ENCODE results near the gene HEXB. TPM values are rescaled to one million over a fixed set of nuclear protein-coding genes. Genes with fewer than 3 reads are reported as not detected.
"Not testable (repeated sequence)": the region's sequence is repeated elsewhere in the genome, so short reads cannot be mapped to it uniquely, and the experiment has no call there.

The HEXB gene
- total RNA-seq, 2 donors from 2014 or later: 44.5 to 45.8 TPM

- Mint-ChIP-seq H3K9me3 (no peaks in the 10 kb centered on the region), H3K27me3 (ENCODE audit: low read depth) (peaks cover 10% of the 10 kb centered on the region), H3K4me3 (no peak overlapping the region), H3K36me3 (ENCODE audit: insufficient read depth in 2 of 2) (no peaks in the 10 kb centered on the region), H3K27ac (no peak overlapping the region), H3K4me1 (ENCODE audit: low read depth) (no peaks in the 10 kb centered on the region)
- ATAC-seq (replicated peaks in 1 of 2) (no peak), DNase-seq (no peak)
Observed at GRCh38 chr5:74665816-74666215, 19.2 kb upstream of the HEXB start.

- no peak for DNase-seq
- no peak for ATAC-seq (replicated peaks in 1 of 2)
- H3K27ac Mint-ChIP-seq: no peak overlapping the region
- no peak overlapping the region for H3K4me3 Mint-ChIP-seq
- H3K36me3 Mint-ChIP-seq (ENCODE audit: insufficient read depth in 2 of 2): no peaks in the 10 kb centered on the region
- peaks cover 15% of the 10 kb centered on the region for H3K27me3 Mint-ChIP-seq (ENCODE audit: low read depth)
- H3K4me1 Mint-ChIP-seq (ENCODE audit: low read depth): no peaks in the 10 kb centered on the region
- no peaks in the 10 kb centered on the region for H3K9me3 Mint-ChIP-seq
Observed at GRCh38 chr5:74667396-74667795, 17.6 kb upstream of the HEXB start.

DNA sequence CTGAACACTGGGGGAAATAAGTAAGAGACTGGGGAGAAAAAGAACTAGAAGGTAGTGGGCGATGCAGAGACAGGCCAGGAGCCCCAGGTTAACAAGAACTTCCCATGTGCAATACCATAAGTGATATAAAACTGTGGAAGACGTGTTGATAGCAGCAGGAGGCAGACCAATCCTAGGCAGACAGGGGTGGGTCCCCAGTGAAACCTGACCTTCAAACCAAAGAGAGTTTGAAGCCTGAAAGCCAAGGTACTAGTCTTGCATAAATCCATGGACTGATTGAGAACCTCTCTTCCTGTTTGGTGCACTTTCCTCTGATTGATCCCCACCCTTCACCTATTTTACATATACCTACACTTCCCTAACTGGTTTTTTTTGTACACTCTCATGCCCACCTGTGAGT, 15.2 kb upstream of the HEXB start:
- no peaks in the 10 kb centered on the region for H3K36me3 Mint-ChIP-seq (ENCODE audit: insufficient read depth in 2 of 2)
- no peaks in the 10 kb centered on the region for H3K9me3 Mint-ChIP-seq
- H3K27me3 Mint-ChIP-seq (ENCODE audit: low read depth): peaks cover 13% of the 10 kb centered on the region
- ATAC-seq (replicated peaks in 1 of 2): no peak
- H3K4me1 Mint-ChIP-seq (ENCODE audit: low read depth): no peaks in the 10 kb centered on the region
- no peak overlapping the region for H3K4me3 Mint-ChIP-seq
- no peak overlapping the region for H3K27ac Mint-ChIP-seq
- no peak for DNase-seq

GRCh38 chr5:74670396-74671038, 14.5 kb upstream of the HEXB start:
- Mint-ChIP-seq H3K36me3 (ENCODE audit: insufficient read depth in 2 of 2) (no peaks in the 10 kb centered on the region), H3K27ac (no peak overlapping the region), H3K9me3 (no peaks in the 10 kb centered on the region), H3K27me3 (ENCODE audit: low read depth) (peaks cover 13% of the 10 kb centered on the region), H3K4me3 (no peak overlapping the region), H3K4me1 (ENCODE audit: low read depth) (no peaks in the 10 kb centered on the region)
- DNase-seq (no peak), ATAC-seq (replicated peaks in 1 of 2) (no peak)

DNA sequence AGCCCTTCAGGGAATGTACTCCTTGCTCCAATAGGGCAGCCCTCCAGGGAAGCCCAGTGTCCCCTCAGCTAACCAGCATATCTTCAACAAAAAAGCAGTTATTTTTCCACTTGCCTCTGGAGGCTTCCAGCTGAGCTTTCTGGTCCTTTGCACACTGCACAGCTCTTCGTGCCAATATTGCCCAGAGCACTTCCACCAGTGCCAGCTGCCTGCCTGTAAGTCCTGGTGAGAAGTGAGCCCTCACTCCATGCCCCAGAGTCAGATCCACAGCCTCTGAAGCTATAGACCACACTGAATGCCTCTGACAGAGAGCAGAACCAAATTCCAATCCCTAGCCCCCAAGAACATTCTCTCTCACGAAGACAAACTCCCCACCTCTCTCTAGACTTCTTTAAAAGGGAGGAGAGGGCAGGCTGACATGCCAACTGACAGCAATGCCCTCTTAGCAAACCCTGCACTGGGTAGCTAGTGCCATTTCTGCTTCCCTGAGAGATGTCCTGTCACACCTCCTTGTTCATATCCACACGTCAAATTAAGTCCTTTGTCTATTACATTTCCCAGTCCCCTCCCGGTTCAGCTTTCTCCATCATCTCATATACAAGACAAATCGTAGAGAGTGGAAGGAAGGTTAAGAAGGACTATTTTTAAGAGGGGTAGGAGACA, 12.7 kb upstream of the HEXB start:
- Mint-ChIP-seq H3K27ac (no peak overlapping the region), H3K9me3 (no peaks in the 10 kb centered on the region), H3K36me3 (ENCODE audit: insufficient read depth in 2 of 2) (no peaks in the 10 kb centered on the region), H3K27me3 (ENCODE audit: low read depth) (peaks cover 13% of the 10 kb centered on the region), H3K4me3 (no peak overlapping the region), H3K4me1 (ENCODE audit: low read depth) (no peaks in the 10 kb centered on the region)
- DNase-seq (no peak), ATAC-seq (replicated peaks in 1 of 2) (no peak)

DNA sequence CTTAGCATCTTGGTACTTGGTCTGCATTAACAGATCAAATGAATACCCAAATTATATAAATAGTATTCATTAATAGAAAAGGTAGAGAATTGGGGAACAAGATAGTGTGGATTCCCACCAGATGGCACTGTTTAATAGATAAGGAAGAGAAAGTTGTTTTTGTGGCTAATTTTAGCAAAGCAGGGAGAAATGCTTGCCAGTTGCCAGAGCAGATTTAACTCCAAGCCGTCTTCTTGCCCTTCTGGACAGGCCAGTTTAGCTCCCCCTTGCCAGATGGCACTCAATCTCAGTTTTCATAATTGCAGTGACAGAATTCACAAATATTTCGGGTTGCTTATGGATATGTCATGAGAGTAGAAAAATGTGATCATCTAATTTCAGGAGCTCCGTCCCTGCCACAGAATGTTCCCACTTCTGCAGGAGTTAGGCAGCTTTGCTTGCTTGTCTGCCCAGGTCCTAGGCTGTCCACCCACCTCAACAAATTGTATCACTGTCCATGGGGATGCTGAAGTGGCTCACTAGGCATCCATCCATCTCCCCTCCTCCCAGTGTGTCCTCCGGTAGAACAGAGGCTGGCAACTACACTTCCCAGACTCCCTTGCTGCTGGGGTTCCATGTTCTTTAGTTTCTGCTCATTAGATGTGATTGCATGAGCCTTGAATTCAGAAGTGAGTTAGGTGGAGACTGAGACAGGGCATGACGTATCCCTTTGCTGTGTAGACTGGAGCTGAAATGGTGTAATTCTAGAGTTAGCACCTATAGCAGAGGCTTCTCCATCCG, 11.8 kb upstream of the HEXB start:
- no peak for ATAC-seq (replicated peaks in 1 of 2)
- no peak for DNase-seq
- peaks cover 13% of the 10 kb centered on the region for H3K27me3 Mint-ChIP-seq (ENCODE audit: low read depth)
- H3K9me3 Mint-ChIP-seq: no peaks in the 10 kb centered on the region
- H3K4me1 Mint-ChIP-seq (ENCODE audit: low read depth): no peaks in the 10 kb centered on the region
- no peak overlapping the region for H3K27ac Mint-ChIP-seq
- H3K4me3 Mint-ChIP-seq: no peak overlapping the region
- H3K36me3 Mint-ChIP-seq (ENCODE audit: insufficient read depth in 2 of 2): no peaks in the 10 kb centered on the region

DNA sequence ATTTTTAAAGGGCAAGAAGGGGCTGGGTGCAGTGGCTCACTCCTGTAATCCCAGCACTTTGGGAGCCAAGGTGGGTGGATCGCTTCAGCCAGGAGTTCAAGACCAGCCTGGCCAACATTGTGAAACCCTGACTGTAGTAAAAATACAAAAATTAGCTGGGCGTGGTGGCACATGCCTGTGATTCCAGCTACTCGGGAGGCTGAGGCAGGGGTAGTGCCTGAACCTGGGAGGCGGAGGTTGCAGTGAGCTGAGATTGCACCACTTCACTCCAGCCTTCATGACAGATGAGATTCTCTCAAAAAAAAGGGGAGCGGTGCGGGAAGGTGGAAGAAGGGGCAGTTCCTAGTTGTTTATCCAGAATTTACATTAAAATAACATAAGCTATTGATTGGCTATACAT, 8.6 kb upstream of the HEXB start:
- not testable (repeated sequence) for H3K27ac Mint-ChIP-seq; H3K9me3 Mint-ChIP-seq; DNase-seq; ATAC-seq (replicated peaks in 1 of 2); H3K4me1 Mint-ChIP-seq (ENCODE audit: low read depth); H3K4me3 Mint-ChIP-seq; H3K36me3 Mint-ChIP-seq (ENCODE audit: insufficient read depth in 2 of 2)
- peaks cover 13% of the 10 kb centered on the region for H3K27me3 Mint-ChIP-seq (ENCODE audit: low read depth)

DNA sequence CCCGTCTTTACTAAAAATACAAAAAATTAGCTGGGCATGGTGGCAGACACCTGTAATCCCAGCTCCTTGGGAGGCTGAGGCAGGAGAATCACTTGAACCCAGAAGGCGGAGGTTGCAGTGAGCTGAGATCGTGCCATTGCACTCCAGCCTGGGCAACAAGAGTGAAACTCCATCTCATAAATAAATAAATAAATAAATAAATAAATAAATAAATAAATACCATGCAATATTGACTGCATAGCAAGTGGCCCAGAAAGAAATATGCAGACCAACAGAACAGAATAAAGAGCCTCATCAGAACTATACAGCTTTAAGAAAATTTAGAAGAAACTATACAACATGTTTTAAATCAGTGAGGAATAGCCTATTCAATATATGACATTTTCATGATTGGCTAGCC, 6.9 kb upstream of the HEXB start:
- H3K4me1 Mint-ChIP-seq (ENCODE audit: low read depth); H3K27me3 Mint-ChIP-seq (ENCODE audit: low read depth); H3K27ac Mint-ChIP-seq; H3K36me3 Mint-ChIP-seq (ENCODE audit: insufficient read depth in 2 of 2); H3K9me3 Mint-ChIP-seq; ATAC-seq (replicated peaks in 1 of 2); H3K4me3 Mint-ChIP-seq; DNase-seq: not testable (repeated sequence)

DNA sequence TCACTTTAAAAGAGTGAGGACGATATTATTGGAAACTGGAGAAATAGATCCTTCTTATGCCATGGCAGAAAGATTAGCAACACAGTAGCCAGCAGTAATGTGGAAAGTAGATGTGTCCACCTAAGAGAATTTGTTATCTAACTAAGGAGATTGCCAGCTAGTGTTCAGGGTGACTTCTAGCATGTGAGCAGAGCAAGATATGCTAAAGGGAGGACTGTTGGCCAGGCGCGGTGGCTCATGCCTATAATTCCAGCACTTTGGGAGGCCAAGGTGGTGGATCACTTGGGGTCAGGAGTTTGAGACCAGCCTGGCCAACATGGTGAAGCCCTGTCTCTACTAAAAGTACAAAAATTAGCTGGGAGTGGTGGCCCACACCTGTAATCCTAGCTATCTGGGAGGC, 5.7 kb upstream of the HEXB start:
- H3K4me1 Mint-ChIP-seq (ENCODE audit: low read depth); H3K4me3 Mint-ChIP-seq; H3K9me3 Mint-ChIP-seq; H3K27me3 Mint-ChIP-seq (ENCODE audit: low read depth); DNase-seq; ATAC-seq (replicated peaks in 1 of 2); H3K36me3 Mint-ChIP-seq (ENCODE audit: insufficient read depth in 2 of 2); H3K27ac Mint-ChIP-seq: not testable (repeated sequence)

DNA sequence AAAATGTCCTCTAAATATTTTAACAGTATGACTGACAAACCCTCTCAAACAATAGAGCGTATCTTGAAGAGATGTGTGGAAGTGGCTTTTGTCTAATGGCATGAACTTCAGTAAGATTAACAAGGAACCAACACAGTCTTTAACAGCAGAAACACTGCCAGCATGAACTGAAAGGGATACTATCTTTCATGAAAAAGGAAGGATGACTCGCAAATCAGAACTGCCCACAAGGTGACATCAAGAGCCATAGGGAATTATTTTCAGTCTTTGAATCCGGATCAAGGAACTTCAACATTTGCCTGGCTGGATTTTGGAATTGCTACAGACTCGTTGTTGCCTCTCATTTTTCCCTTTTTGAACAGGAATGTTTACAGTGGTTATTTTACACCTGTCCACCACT, 5.1 kb upstream of the HEXB start:
- Mint-ChIP-seq H3K9me3 (no peaks in the 10 kb centered on the region), H3K27me3 (ENCODE audit: low read depth) (no peaks in the 10 kb centered on the region), H3K4me1 (ENCODE audit: low read depth) (no peaks in the 10 kb centered on the region), H3K36me3 (ENCODE audit: insufficient read depth in 2 of 2) (no peaks in the 10 kb centered on the region), H3K4me3 (no peak overlapping the region), H3K27ac (no peak overlapping the region)
- DNase-seq (no peak), ATAC-seq (replicated peaks in 1 of 2) (no peak)

DNA sequence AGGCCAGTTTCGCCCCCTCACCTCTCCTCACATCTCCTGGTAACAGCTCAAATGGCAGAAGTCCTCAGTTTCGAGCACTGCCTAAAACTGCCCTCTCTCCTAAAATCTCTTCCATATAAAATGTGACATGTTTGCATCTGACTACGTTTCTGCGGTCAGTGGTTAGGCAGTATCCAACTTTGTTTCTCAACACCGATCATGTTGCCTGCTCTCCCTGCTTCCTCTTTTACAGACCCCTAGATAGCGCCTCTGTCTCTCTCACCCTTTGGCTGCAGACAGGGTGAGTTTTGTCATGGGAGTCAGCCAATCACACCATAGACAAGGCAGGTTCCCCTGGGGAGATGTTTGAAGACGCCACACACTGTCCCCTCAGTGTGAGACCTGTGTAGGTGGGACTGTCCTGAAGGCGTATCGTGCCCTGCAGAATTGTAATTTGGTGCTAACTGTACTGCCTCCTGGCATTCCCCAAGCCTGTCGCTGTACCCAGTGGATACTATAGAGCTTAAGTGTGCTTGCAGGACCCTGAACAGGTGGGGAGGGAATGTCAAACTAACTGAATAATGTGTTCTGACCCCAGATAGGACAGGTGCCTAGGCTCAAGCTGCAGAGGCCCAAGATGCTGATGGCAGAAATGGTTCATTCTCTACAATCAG, 1.1 kb downstream of the HEXB start:
- no peaks in the 10 kb centered on the region for H3K27me3 Mint-ChIP-seq (ENCODE audit: low read depth)

GRCh38 chr5:74686962-74687751, 2.1 kb downstream of the HEXB start:
- H3K4me1 Mint-ChIP-seq (ENCODE audit: low read depth): peaks cover 18% of the 10 kb centered on the region
- ATAC-seq (replicated peaks in 1 of 2) (no peak), DNase-seq (no peak)
- H3K36me3 Mint-ChIP-seq (ENCODE audit: insufficient read depth in 2 of 2): peaks cover 2 to 6% of the 10 kb centered on the region in 2 donors
- no peak overlapping the region for H3K27ac Mint-ChIP-seq
- no peaks in the 10 kb centered on the region for H3K9me3 Mint-ChIP-seq
- no peaks in the 10 kb centered on the region for H3K27me3 Mint-ChIP-seq (ENCODE audit: low read depth)
- H3K4me3 Mint-ChIP-seq: peak overlapping the region; percentile 7 to 88

More for the DNA sequence above, 1.1 kb downstream of the HEXB start:
- peaks cover 18% of the 10 kb centered on the region for H3K4me1 Mint-ChIP-seq (ENCODE audit: low read depth)
- DNase-seq: peak in 1 of 2 donors; percentile 8
- no peaks in the 10 kb centered on the region for H3K9me3 Mint-ChIP-seq
- H3K27ac Mint-ChIP-seq: peak overlapping the region; percentile 63
- peak in 1 of 2 donors; percentile 2 for ATAC-seq (replicated peaks in 1 of 2)
- peaks cover 2 to 6% of the 10 kb centered on the region in 2 donors for H3K36me3 Mint-ChIP-seq (ENCODE audit: insufficient read depth in 2 of 2)
- H3K4me3 Mint-ChIP-seq: peak overlapping the region; percentile 88 to 98
